WERI-Rb-1 (cell line): ENCODE results near the gene BIK.
A peak's percentile ranks its signal among the peaks of the same experiment; 100 is the strongest.

ENCODE experiments used
- DNase-seq: peaks from one replicate; pipeline ENCODE4 v3.0.0-alpha.2; 2020
- H3K27ac ChIP-seq: fragments of 250-450 bp; sonication (Bioruptor Pico); 2 replicates; pipeline ENCODE4 v1.5.1; 2020; ENCODE audit warnings: mild to moderate bottlenecking, moderate library complexity
- H3K27me3 ChIP-seq: fragments of 250-450 bp; sonication (Bioruptor Pico); 2 replicates; pipeline ENCODE4 v1.5.1; 2021; ENCODE audit warnings: mild to moderate bottlenecking, low read depth, moderate library complexity; ENCODE audit not compliant: insufficient read depth, severe bottlenecking
- H3K36me3 ChIP-seq: fragments of 250-450 bp; sonication (Bioruptor Pico); 2 replicates; pipeline ENCODE4 v1.5.1; 2020; ENCODE audit warnings: mild to moderate bottlenecking, moderate library complexity
- H3K4me3 ChIP-seq: 2 replicates; pipeline ENCODE4 v1.5.1; 2011; ENCODE audit warnings: low read depth, mild to moderate bottlenecking, control low read depth, low read length
- H3K9me3 ChIP-seq: fragments of 250-450 bp; sonication (Bioruptor Pico); 2 replicates; pipeline ENCODE4 v1.5.1; 2021; ENCODE audit warnings: mild to moderate bottlenecking, moderate library complexity; ENCODE audit not compliant: severe bottlenecking
- TF ChIP-seq, protein P1 (sequence below): IDR thresholded peaks from 2 replicates; pipeline ENCODE4 v1.5.1; 2011; ENCODE audit warnings: low read depth, mild to moderate bottlenecking, control low read depth, inconsistent platforms, low read length

Gene BIK

DNA sequence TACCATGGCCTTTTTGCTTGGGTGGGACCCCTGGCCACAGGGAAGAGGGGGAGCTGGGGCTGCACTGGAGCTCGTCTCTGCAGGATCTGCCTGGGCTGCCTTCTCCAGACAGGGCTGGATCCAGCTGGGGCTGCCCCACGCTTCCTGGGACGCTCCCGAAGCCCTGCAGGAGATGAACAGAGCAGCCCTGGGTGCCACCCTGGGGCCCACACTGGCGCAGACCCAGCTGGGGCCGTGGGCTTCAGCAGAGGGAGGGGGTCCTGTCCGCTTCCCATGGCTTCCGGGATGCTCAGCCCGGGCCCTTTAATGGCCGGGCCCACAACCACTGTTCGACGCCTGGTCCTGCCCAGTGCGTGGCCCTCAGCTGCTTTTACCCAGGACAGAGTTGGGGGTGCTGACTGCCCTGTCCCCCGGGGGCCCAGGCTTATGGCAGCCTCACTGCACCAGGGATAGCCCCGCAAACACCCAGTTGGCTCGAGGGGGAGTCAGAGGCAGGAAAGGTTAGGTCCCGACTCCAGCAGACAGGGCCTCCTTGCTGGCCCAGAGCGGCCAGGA, 52.8 kb downstream of the BIK start:
- Histone ChIP-seq H3K27me3 (no peaks in the 10 kb centered on the region), H3K9me3 (no peaks in the 10 kb centered on the region), H3K27ac (no peak overlapping the region), H3K36me3 (peaks cover 8% of the 10 kb centered on the region), H3K4me3 (no peak overlapping the region)
- no peak for DNase-seq
- TF ChIP-seq, protein P1, sequence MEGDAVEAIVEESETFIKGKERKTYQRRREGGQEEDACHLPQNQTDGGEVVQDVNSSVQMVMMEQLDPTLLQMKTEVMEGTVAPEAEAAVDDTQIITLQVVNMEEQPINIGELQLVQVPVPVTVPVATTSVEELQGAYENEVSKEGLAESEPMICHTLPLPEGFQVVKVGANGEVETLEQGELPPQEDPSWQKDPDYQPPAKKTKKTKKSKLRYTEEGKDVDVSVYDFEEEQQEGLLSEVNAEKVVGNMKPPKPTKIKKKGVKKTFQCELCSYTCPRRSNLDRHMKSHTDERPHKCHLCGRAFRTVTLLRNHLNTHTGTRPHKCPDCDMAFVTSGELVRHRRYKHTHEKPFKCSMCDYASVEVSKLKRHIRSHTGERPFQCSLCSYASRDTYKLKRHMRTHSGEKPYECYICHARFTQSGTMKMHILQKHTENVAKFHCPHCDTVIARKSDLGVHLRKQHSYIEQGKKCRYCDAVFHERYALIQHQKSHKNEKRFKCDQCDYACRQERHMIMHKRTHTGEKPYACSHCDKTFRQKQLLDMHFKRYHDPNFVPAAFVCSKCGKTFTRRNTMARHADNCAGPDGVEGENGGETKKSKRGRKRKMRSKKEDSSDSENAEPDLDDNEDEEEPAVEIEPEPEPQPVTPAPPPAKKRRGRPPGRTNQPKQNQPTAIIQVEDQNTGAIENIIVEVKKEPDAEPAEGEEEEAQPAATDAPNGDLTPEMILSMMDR, result no peak

DNA sequence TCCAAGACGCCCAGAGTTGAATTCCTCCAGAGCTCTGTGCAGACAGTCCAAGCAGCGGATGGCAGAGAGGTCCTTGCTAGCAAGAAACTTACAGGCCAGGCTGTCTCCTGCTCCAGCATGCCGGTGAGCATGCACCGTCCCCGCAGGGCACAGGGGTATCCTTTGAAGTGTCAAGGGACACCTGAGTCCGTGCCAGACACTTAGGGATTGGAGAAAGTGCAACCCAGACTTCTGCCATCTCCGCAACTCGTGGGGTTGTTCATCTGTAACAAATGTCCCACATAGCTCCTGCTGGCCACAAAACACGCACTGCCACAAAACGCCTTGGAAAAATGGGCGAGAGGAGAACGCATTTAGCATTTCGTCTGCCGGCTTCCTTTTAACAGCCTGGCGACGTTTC, 54.1 kb downstream of the BIK start:
- H3K27me3 ChIP-seq, result no peaks in the 10 kb centered on the region
- no peaks in the 10 kb centered on the region for H3K9me3 ChIP-seq
- no peak overlapping the region for H3K4me3 ChIP-seq
- DNase-seq, result no peak
- TF ChIP-seq, protein P1, result no peak
- no peak overlapping the region for H3K27ac ChIP-seq
- H3K36me3 ChIP-seq, result peaks cover 17% of the 10 kb centered on the region

DNA sequence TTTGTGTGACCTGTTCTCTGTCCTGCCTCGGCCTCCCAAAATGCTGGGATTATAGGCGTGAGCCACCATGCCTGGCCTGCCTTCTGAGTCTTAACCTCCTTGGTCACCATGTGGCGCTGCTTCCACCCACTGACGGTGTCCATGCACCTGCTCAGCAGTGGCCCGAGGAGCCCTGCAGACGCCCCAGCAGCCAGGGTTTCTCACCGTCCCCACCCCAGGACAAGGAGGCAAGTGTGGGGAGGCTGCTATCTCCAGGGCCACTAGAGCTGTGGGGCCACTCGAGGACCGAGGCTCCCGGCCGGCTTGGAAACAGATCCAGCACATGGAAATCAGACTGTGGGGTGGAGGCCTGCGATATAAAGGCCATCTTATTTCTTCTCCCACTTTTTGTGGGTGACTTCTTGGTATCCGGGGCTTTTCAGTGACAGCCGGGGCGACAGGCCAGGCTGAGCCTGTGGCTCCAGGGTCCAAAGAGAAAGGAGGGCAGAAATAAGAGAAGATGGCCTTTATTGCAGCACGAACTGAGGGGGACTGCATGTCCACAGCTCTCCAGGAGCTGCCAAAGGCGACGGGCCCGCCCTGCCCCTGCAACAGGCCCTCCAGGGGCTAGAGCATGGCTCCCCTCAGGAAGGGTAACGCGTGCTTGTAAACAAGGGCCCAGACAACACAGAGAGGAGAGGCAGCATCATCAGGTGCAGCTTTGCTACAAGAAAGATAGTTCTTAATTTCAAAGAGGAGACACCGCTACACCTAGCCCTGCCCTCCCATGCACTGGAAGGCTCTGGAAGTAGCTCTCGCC, 55.8 kb downstream of the BIK start:
- H3K27ac ChIP-seq, result no peak overlapping the region
- TF ChIP-seq, protein P1, result peak; percentile 36; the same call in 1 of the 2 replicates
- peaks cover 28% of the 10 kb centered on the region for H3K36me3 ChIP-seq
- no peak overlapping the region for H3K4me3 ChIP-seq
- H3K9me3 ChIP-seq, result no peaks in the 10 kb centered on the region
- no peaks in the 10 kb centered on the region for H3K27me3 ChIP-seq
- DNase-seq, result peak; percentile 32

DNA sequence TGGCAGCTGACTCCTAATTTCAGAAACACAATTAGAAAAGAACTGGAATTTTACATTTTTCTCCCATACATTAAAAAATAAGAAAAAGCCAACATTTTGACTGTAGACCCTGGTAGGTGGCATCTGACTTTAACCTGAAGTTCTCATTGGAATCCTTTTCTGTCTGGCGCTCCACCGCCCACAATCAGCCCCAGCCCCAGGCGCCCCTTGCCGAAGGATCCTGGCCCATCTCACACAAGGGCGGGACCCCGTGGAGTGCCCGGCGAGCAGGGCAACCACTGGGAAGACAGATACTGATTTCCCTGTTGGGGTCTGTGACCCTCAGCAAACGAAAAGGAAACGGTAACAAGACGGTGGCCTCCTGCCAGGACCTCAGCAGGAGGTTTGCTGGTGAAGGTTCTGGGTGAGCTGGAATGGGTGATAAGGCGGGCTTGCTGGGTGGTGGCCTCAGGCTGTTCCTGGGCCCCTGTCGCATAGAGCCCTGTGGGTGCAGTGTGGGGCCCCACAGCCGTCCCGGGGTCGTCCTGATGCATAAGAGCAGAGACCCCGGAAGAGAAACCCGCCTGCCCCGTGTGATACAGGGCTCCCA, 56.5 kb downstream of the BIK start:
- H3K36me3 ChIP-seq, result peaks cover 35% of the 10 kb centered on the region
- TF ChIP-seq, protein P1, result no peak
- no peaks in the 10 kb centered on the region for H3K9me3 ChIP-seq
- H3K27me3 ChIP-seq, result no peaks in the 10 kb centered on the region
- DNase-seq, result no peak
- no peak overlapping the region for H3K27ac ChIP-seq
- H3K4me3 ChIP-seq, result no peak overlapping the region

DNA sequence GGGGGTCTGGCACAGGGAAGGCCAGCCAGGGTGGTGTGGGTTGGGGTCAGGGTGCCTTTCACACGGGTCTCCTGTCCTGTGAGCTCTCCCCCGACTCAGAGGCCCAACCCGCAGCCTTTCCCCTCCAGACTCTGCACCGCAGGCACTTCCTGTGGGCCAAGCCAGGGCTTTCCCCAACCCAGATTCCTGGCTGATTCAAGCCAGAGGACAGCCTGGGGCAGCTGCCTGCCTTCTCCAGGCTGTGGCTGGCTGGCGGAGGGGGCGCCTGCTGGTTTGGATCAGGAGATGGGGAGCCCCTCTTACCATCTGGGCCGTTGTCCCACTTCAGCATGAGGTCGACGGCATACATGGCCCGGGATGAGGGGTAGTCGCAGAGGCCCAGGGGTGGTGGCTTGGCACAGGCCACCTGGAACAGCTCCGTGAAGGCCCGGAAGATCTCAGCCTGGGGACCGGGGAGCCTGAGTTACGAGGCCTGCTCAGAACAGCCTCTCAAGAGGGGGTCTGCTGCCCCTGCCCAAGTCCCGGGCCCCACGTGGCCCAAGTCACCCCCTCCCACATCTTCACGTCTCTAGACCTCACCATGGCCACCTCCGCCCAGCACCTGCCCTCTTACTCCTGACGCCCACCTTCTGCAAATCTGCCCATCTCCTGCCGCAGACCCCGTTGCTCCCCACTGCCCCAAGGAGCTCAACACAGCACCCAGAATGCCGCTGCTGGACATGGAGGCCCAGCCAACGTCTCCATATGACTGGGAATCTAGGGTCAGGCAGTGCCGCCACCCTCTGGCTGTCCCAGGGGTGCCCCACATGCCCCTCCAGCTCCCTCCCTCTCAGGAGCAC, 58.1 kb downstream of the BIK start:
- Histone ChIP-seq H3K27me3 (no peaks in the 10 kb centered on the region), H3K9me3 (no peaks in the 10 kb centered on the region), H3K4me3 (no peak overlapping the region), H3K27ac (no peak overlapping the region), H3K36me3 (peaks cover 50% of the 10 kb centered on the region)
- TF ChIP-seq, protein P1, result no peak
- DNase-seq, result no peak
